Measurements from ENCODE around the gene PRKG1.
"Not testable (repeated sequence)": the region's sequence is repeated elsewhere in the genome, so short reads cannot be mapped to it uniquely, and the experiment has no call there.

PRKG1 gene

GRCh38 chr10:51269821-51270220, 195.5 kb downstream of the PRKG1 start:
- DNase-seq (ENCODE audit: low read depth, low spot score): no peak

GRCh38 chr10:51270936-51271530, 196.7 kb downstream of the PRKG1 start:
- no peak for DNase-seq (ENCODE audit: low read depth, low spot score)

- DNase-seq (ENCODE audit: low read depth, low spot score): not testable (repeated sequence)
These were observed 197.8 kb downstream of the PRKG1 start for GRCh38 chr10:51272099-51272498.

GRCh38 chr10:51272555-51272954, 198.3 kb downstream of the PRKG1 start:
- no peak for DNase-seq (ENCODE audit: low read depth, low spot score)

GRCh38 chr10:51273574-51273973, 199.3 kb downstream of the PRKG1 start:
- no peak for DNase-seq (ENCODE audit: low read depth, low spot score)

- DNase-seq (ENCODE audit: low read depth, low spot score): not testable (repeated sequence)
These were observed 201.8 kb downstream of the PRKG1 start for GRCh38 chr10:51276097-51276496.

GRCh38 chr10:51281387-51281786, 207.1 kb downstream of the PRKG1 start:
- DNase-seq (ENCODE audit: low read depth, low spot score): not testable (repeated sequence)

- DNase-seq (ENCODE audit: low read depth, low spot score): no peak
These were observed 211.3 kb downstream of the PRKG1 start for GRCh38 chr10:51285601-51286000.

- no peak for DNase-seq (ENCODE audit: low read depth, low spot score)
These were observed 214.2 kb downstream of the PRKG1 start for GRCh38 chr10:51288511-51288910.

GRCh38 chr10:51289519-51289918, 215.2 kb downstream of the PRKG1 start:
- no peak for DNase-seq (ENCODE audit: low read depth, low spot score)

- DNase-seq (ENCODE audit: low read depth, low spot score): no peak
These were observed 217.7 kb downstream of the PRKG1 start for GRCh38 chr10:51291961-51292360.

- DNase-seq (ENCODE audit: low read depth, low spot score): no peak
These were observed 223.2 kb downstream of the PRKG1 start for GRCh38 chr10:51297438-51297837.

- no peak for DNase-seq (ENCODE audit: low read depth, low spot score)
These were observed 226.5 kb downstream of the PRKG1 start for GRCh38 chr10:51300617-51301304.

- no peak for DNase-seq (ENCODE audit: low read depth, low spot score)
These were observed 227.4 kb downstream of the PRKG1 start for GRCh38 chr10:51301644-51302043.

GRCh38 chr10:51302316-51302715, 228.0 kb downstream of the PRKG1 start:
- no peak for DNase-seq (ENCODE audit: low read depth, low spot score)

- no peak for DNase-seq (ENCODE audit: low read depth, low spot score)
These were observed 233.8 kb downstream of the PRKG1 start for GRCh38 chr10:51308116-51308515.

GRCh38 chr10:51311228-51311627, 236.9 kb downstream of the PRKG1 start:
- no peak for DNase-seq (ENCODE audit: low read depth, low spot score)

- DNase-seq (ENCODE audit: low read depth, low spot score): no peak
These were observed 238.5 kb downstream of the PRKG1 start for GRCh38 chr10:51312817-51313216.

- DNase-seq (ENCODE audit: low read depth, low spot score): no peak
These were observed 239.0 kb downstream of the PRKG1 start for GRCh38 chr10:51313251-51313650.

- DNase-seq (ENCODE audit: low read depth, low spot score): no peak
These were observed 239.6 kb downstream of the PRKG1 start for GRCh38 chr10:51313773-51314478.

GRCh38 chr10:51314481-51314880, 240.2 kb downstream of the PRKG1 start:
- no peak for DNase-seq (ENCODE audit: low read depth, low spot score)

- no peak for DNase-seq (ENCODE audit: low read depth, low spot score)
These were observed 244.3 kb downstream of the PRKG1 start for GRCh38 chr10:51318399-51319172.

All from activated CD4-positive, CD25-positive, alpha-beta regulatory T cell treated with anti-CD3 and anti-CD28 coated beads, Interleukin-2, amount 50 U/mL, for 16 hours (primary cell).